Adrenal gland (tissue), 12 donors: ENCODE results near the gene PCLO. TPM values are rescaled to one million over a fixed set of nuclear protein-coding genes. Genes with fewer than 3 reads are reported as not detected.

Experiments used
- DNase-seq, 7 donors: peaks; one replicate each; pipeline ENCODE4 v3.0.0-alpha.2; 2019 to 2020
- H3K27ac ChIP-seq, 5 donors: fragments of 200-600 bp; sonication (generic) in 4 of 5; 1 replicate in 3 of 5; 2 replicates in 2 of 5; pipeline versions ENCODE4 v1.5.1 to v1.8.0; 2016 to 2020; ENCODE audit warnings: mild to moderate bottlenecking in 1 of 5
- H3K27me3 ChIP-seq: fragments of 200-600 bp; 2 replicates; pipeline ENCODE4 v1.8.0; 2021
- H3K36me3 ChIP-seq, 2 donors: fragments of 200-600 bp; replicated peaks in 1 of 2; 1 replicate in 1 of 2; 2 replicates in 1 of 2; pipeline versions ENCODE4 v1.5.1 to v1.8.0; 2018 to 2022
- H3K4me1 ChIP-seq, 2 donors: fragments of 200-600 bp; replicated peaks in 1 of 2; 1 replicate in 1 of 2; 2 replicates in 1 of 2; pipeline versions ENCODE4 v1.5.1 to v1.8.0; 2018 to 2021
- H3K4me3 ChIP-seq, 4 donors: fragments of 200-600 bp; sonication (generic) in 3 of 4; one replicate each; pipeline ENCODE4 v1.5.1; 2016 to 2018
- H3K9me3 ChIP-seq, 3 donors: fragments of 200-600 bp; sonication (generic) in 1 of 3; replicated peaks in 1 of 3; 1 replicate in 2 of 3; 2 replicates in 1 of 3; pipeline versions ENCODE4 v1.5.1 to v1.8.0; 2016 to 2021
- POLR2A ChIP-seq, 2 donors: fragments of 450-650 bp; IDR thresholded peaks; one replicate each; pipeline ENCODE4 v1.6.1; 2017; ENCODE audit warnings: antibody characterized with exemption in 2 of 2, mild to moderate bottlenecking in 2 of 2, moderate library complexity in 1 of 2
- WGBS, 4 donors: extraction: QIAGEN DNeasy Blood & Tissue Kit in 2 of 4; methylation state at CpG; one replicate each; pipeline versions ENCODE4 v1.1.5 to v1.1.7; 2013 to 2017; 5-methylcytosine and 5-hydroxymethylcytosine counted together
- intact Hi-C, 2 donors: fragments of 100-400 bp; cut with DNase I; formaldehyde crosslinking; loops; one replicate each; pipeline versions ENCODE4 v1.14.1 to v1.15.0; 2022 to 2023
- polyA plus RNA-seq, 3 donors: library from polyadenylated mRNA; stranded (reverse); fragments of 200-250 nt in 2 of 3; fragments of 350-450 nt in 1 of 3; fragmentation: Illumina TruSeq in 1 of 3; extraction: RNeasy Lipid Tissue Mini Kit (QIAGEN cat#74804) in 1 of 3; gene quantifications; one replicate each; pipeline ENCODE4 v1.2.3, GENCODE V29; 2013 to 2014
- total RNA-seq, 9 donors: library from RNA; depleted of rRNA in 4 of 9; stranded (reverse); fragments of >200 nt in 4 of 9; fragments of 120-200 nt in 1 of 9; fragmentation: NEBNext Ultra II Directional in 1 of 9; extraction: Animal tissue kit (Norgen Biotek cat#: 25700) in 1 of 9; gene quantifications; one replicate each; pipeline versions ENCODE4 v1.1.0 to v1.2.4, GENCODE V29; 2013 to 2023
- TF ChIP-seq, protein P1 (sequence below), 6 experiments: fragments of 450-650 bp in 4 of 6; fragments of 200-600 bp in 2 of 6; sonication (generic) in 1 of 6; IDR thresholded peaks; 1 replicate in 5 of 6; 2 replicates in 1 of 6; pipeline versions ENCODE4 v1.5.1 to v1.8.0; 2016 to 2021; ENCODE audit warnings: antibody characterized with exemption in 6 of 6, mild to moderate bottlenecking in 2 of 6, moderate library complexity in 1 of 6
- donor health status: healthy with polysubstance abuse.
- donor health status: Bipolar disorder and iron deficiency.
- donor health status: DM: yes; HTN: yes; CAD: no.
- donor health status: DM: no; HTN: no; CAD: no.
- donor health status: DM: no; HTN: no; CAD: no.
- donor health status: DM: yes; HTN: yes; CAD: no.

Gene PCLO
- total and polyA plus RNA-seq, 12 donors = 1.8 to 17.1 (median 9.6) TPM

DNA sequence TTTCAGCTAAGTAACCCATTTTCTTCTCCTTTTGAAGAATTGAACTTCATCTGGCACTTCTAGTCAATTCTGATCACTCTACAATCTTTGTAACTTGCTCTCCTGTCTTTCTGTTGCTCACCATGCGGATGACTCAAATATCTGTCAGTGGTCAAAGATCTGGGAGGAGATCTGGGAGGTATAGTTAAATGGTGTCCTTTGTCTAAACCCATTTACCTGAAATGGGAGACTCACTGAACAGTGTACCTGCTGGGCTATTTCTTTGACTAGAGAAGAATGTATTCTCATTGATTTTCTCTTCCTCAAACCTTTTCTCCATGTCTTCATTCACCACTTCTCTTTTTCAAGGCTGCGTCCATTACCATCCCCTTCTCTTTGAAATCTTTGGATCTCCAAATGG, 42.0 kb upstream of the PCLO start:
- DNase-seq = no peak
- intact Hi-C loops = no loop called here
- 89 to 97% (median 92%) methylated on average over 2 of the region's 2 CpGs for WGBS, 4 donors
- no peaks in the 10 kb centered on the region for H3K36me3 ChIP-seq
- H3K9me3 ChIP-seq = no peaks in the 10 kb centered on the region
- TF ChIP-seq, protein P1, sequence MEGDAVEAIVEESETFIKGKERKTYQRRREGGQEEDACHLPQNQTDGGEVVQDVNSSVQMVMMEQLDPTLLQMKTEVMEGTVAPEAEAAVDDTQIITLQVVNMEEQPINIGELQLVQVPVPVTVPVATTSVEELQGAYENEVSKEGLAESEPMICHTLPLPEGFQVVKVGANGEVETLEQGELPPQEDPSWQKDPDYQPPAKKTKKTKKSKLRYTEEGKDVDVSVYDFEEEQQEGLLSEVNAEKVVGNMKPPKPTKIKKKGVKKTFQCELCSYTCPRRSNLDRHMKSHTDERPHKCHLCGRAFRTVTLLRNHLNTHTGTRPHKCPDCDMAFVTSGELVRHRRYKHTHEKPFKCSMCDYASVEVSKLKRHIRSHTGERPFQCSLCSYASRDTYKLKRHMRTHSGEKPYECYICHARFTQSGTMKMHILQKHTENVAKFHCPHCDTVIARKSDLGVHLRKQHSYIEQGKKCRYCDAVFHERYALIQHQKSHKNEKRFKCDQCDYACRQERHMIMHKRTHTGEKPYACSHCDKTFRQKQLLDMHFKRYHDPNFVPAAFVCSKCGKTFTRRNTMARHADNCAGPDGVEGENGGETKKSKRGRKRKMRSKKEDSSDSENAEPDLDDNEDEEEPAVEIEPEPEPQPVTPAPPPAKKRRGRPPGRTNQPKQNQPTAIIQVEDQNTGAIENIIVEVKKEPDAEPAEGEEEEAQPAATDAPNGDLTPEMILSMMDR (IDR thresholded peaks at IDR 0.05) = no peak
- TF ChIP-seq POLR2A (IDR thresholded peaks at IDR 0.05) = no peak
- H3K4me3 ChIP-seq = no peak overlapping the region
- no peaks in the 10 kb centered on the region for H3K27me3 ChIP-seq
- no peaks in the 10 kb centered on the region for H3K4me1 ChIP-seq
- H3K27ac ChIP-seq = no peak overlapping the region

DNA sequence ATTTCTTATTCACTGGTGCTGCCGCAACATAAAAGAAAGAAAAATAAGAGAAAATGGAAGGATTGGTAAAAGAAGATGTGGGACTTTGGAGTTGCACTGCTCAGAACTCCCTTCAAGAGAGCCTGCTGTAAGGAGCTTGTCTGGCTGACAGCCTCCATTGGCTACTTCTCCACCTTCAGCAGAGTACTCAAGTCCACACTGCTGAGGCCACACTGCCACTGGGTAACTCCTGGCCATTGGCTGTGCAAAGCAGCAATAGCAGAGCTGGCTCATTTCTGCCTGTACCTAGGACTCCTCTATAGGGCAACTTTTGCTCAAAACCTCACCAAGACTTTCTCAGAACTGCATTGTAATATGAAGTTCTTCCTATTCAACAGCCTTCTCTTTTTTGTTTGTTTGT, 38.7 kb upstream of the PCLO start:
- no peak overlapping the region for H3K4me3 ChIP-seq
- no peaks in the 10 kb centered on the region for H3K4me1 ChIP-seq
- TF ChIP-seq, protein P1 (IDR thresholded peaks at IDR 0.05) = no peak
- TF ChIP-seq POLR2A (IDR thresholded peaks at IDR 0.05) = no peak
- 80 to 100% (median 90%) methylated on average over 1 of the region's 1 CpG for WGBS, 4 donors
- DNase-seq = no peak
- H3K27me3 ChIP-seq = no peaks in the 10 kb centered on the region
- no peaks in the 10 kb centered on the region for H3K36me3 ChIP-seq
- H3K9me3 ChIP-seq = no peaks in the 10 kb centered on the region
- no peak overlapping the region for H3K27ac ChIP-seq
- intact Hi-C loops = no loop called here

DNA sequence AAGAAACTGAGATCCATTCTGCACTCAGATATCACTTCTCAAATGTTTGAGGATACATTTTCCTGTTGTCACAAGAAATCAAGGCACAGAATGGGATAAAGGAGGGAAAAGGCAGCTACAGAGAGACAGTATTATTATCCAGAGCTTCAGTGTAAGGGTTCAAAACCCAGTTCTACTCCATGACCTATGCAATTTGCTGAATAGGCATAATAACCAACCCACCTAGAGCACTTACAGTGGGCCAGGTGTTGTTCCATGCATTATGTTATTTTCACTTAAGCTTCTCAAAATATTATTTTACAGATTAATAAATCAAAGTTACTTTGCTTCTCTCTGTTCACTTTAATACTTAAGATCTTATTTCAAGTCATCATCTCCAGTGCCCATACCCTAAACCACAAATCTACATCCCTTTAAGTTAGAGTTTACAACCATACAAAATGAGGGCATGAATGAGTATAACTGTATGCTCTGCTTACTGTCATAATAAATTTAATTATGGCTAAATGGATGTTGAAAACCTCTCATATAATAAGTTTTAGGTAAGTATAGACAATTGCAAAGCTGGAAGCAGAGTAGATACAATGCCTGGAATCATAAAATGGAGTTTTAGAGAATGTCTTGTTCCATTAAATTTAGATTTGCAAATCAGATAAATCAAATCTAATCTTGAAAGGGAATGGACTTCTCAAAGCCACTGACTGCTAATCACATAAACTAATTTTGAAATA, 28.1 kb upstream of the PCLO start:
- no peak for DNase-seq
- H3K27me3 ChIP-seq = no peaks in the 10 kb centered on the region
- no peaks in the 10 kb centered on the region for H3K4me1 ChIP-seq
- H3K4me3 ChIP-seq = no peak overlapping the region
- H3K9me3 ChIP-seq = no peaks in the 10 kb centered on the region
- no peak overlapping the region for H3K27ac ChIP-seq
- TF ChIP-seq, protein P1 (IDR thresholded peaks at IDR 0.05) = no peak
- no peak for TF ChIP-seq POLR2A (IDR thresholded peaks at IDR 0.05)
- H3K36me3 ChIP-seq = no peaks in the 10 kb centered on the region
- intact Hi-C loops = no loop called here

DNA sequence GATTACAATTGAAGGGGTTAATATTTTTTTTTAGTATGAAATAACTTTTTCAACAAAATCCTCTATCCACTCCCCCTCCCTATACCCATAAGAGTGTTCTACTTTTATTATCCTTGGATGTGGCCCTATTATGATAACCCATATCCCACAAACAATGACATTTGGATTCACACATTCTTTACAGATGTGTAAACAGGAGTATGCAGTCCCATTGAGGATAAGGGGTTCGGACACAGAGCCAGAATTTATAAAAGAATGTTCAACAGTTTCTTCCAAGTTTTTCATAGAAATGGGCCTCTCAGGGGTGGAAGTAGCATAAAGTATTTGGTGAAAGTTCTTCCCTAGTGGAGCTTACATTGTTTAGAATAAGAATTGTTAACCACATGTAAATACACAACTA, 16.1 kb upstream of the PCLO start:
- Histone ChIP-seq H3K36me3 (no peaks in the 10 kb centered on the region), H3K9me3 (peaks cover 0 to 6% (median 5%) of the 10 kb centered on the region in 3 donors), H3K27me3 (no peaks in the 10 kb centered on the region), H3K4me1 (no peaks in the 10 kb centered on the region), H3K4me3 (no peak overlapping the region), H3K27ac (no peak overlapping the region)
- TF ChIP-seq, protein P1 (IDR thresholded peaks at IDR 0.05) = no peak
- TF ChIP-seq POLR2A (IDR thresholded peaks at IDR 0.05) = no peak
- no peak for DNase-seq
- intact Hi-C loops = no loop called here
- 44 to 56% (median 52%) methylated on average over 1 of the region's 1 CpG for WGBS, 4 donors
